GM12873 (cell line): Measurements from ENCODE around the gene LYPD6B.

Experiments used
- TF ChIP-seq, protein P1 (sequence below): IDR thresholded peaks from 2 replicates; pipeline ENCODE4 v1.5.1; 2012; ENCODE audit warnings: low read depth, mild to moderate bottlenecking, moderate library complexity, low read length, control low read depth; ENCODE audit not compliant: insufficient read depth; ENCODE audit errors: missing control alignments

The LYPD6B gene

DNA sequence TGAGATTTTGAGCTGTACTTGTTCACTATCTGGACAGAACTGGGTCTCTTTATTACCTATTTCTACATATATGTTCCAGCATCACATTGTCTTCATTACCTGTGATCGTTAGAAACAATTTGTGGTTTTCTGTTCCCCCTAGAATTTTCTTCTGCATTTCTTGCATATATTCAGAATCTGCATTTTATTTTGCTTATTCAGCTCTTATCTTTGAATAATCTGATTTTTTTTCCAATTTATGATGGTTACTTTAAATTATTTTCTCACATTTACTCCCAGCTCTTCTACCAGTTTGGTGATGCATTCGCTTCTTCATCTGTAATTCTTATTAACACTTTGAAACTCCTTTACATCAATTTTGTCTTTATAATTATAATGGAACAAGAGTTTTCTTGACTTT is 55.1 kb downstream of the LYPD6B start:
- TF ChIP-seq, protein P1, sequence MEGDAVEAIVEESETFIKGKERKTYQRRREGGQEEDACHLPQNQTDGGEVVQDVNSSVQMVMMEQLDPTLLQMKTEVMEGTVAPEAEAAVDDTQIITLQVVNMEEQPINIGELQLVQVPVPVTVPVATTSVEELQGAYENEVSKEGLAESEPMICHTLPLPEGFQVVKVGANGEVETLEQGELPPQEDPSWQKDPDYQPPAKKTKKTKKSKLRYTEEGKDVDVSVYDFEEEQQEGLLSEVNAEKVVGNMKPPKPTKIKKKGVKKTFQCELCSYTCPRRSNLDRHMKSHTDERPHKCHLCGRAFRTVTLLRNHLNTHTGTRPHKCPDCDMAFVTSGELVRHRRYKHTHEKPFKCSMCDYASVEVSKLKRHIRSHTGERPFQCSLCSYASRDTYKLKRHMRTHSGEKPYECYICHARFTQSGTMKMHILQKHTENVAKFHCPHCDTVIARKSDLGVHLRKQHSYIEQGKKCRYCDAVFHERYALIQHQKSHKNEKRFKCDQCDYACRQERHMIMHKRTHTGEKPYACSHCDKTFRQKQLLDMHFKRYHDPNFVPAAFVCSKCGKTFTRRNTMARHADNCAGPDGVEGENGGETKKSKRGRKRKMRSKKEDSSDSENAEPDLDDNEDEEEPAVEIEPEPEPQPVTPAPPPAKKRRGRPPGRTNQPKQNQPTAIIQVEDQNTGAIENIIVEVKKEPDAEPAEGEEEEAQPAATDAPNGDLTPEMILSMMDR, result no peak

- TF ChIP-seq, protein P1, result no peak
Observed at GRCh38 chr2:149094217-149095015, 55.9 kb downstream of the LYPD6B start.

GRCh38 chr2:149098701-149099100 is 60.2 kb downstream of the LYPD6B start:
- TF ChIP-seq, protein P1, result no peak

DNA sequence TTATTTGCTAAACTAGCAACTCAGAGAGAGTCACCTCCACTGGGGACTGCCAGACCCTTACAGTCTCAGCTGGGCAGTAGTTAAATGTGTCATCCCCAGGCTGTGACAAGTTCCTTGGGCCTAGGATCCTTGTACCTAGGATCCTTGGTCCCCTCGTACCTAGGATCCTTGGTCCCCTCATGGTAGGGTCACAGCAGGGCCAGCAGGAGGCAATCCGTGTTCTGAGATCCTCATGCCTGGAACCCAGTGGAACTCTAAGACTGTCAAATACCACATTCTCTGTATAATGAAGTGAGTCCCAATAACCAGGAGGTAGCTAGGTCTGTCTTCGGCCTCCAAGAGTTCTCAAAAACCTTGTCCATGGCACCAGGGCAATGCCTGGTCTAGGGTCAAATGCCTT is 60.8 kb downstream of the LYPD6B start:
- TF ChIP-seq, protein P1, result no peak

GRCh38 chr2:149100739-149101699 is 62.5 kb downstream of the LYPD6B start:
- TF ChIP-seq, protein P1, result no peak

GRCh38 chr2:149101818-149102217 is 63.3 kb downstream of the LYPD6B start:
- TF ChIP-seq, protein P1, result no peak

DNA sequence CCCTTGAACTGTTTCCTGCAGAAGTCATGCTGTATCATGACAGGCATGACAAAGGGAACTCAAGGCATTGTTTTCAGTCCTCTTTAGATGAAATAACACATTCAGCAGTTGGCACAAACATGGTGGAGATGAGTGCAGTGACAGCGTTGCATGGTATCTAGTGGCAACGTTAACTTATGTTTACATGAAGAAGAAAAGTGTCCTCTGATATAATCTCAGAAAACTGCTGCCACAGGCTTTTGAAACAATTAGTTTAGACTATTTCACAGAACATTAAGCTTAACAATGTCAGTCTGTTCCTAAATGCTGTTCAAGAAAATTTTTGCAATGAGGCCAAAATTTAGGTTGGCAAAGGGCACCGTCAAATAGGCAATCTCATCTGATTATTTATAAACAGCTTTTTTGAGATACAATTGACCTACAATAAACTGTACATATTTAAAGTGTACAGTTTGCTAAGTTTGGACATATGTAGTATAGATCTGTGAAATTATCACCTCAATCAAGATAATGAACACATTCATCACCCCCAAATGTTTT is 64.7 kb downstream of the LYPD6B start:
- TF ChIP-seq, protein P1, result no peak
